Neural progenitor cell (in vitro differentiated cells): ENCODE results near the gene CAPN2. TPM values are rescaled to one million over a fixed set of nuclear protein-coding genes. Genes with fewer than 3 reads are reported as not detected.

Source experiments
- DNase-seq: peaks from one replicate; pipeline ENCODE4 v3.0.0-alpha.2; 2016; ENCODE audit warnings: low spot score
- H2AFZ ChIP-seq: fragments of 200-600 bp; sonication (generic); replicated peaks from 2 replicates; pipeline ENCODE4 v1.6.1; 2016; ENCODE audit warnings: antibody characterized with exemption
- H3F3A ChIP-seq: fragments of 200-600 bp; sonication (generic); 2 replicates; pipeline ENCODE4 v1.6.1; 2016; ENCODE audit warnings: antibody characterized with exemption, low read depth
- H3K27ac ChIP-seq: fragments of 200-600 bp; sonication (generic); 2 replicates; pipeline ENCODE4 v1.5.1; 2016; ENCODE audit warnings: mild to moderate bottlenecking
- H3K27me3 ChIP-seq: fragments of 200-600 bp; sonication (generic); 2 replicates; pipeline ENCODE4 v1.6.1; 2016; ENCODE audit warnings: mild to moderate bottlenecking, moderate library complexity
- H3K36me3 ChIP-seq: fragments of 200-600 bp; sonication (generic); 2 replicates; pipeline ENCODE4 v1.5.1; 2016
- H3K4me1 ChIP-seq: fragments of 200-600 bp; sonication (generic); 2 replicates; pipeline ENCODE4 v1.6.1; 2016; ENCODE audit warnings: mixed run types
- H3K4me2 ChIP-seq: fragments of 200-600 bp; sonication (generic); 2 replicates; pipeline ENCODE4 v1.6.1; 2016
- H3K4me3 ChIP-seq: fragments of 200-600 bp; sonication (generic); 2 replicates; pipeline ENCODE4 v1.5.1; 2016
- H3K79me2 ChIP-seq: fragments of 200-600 bp; sonication (generic); 2 replicates; pipeline ENCODE4 v1.6.1; 2016; ENCODE audit warnings: low read depth
- H3K9ac ChIP-seq: fragments of 200-600 bp; sonication (generic); 2 replicates; pipeline ENCODE4 v1.6.1; 2016
- H3K9me3 ChIP-seq: fragments of 200-600 bp; sonication (generic); 2 replicates; pipeline ENCODE4 v1.5.1; 2016; ENCODE audit warnings: low read depth
- H4K20me1 ChIP-seq: fragments of 200-600 bp; sonication (generic); 2 replicates; pipeline ENCODE4 v1.6.1; 2016; ENCODE audit warnings: low read depth
- H3K27ac Mint-ChIP-seq: 3 replicates; pipeline ENCODE4 v1.8.0; 2021; ENCODE audit warnings: mixed read lengths
- H3K27me3 Mint-ChIP-seq: 2 replicates; pipeline ENCODE4 v1.8.0; 2022; ENCODE audit warnings: low read depth, mild to moderate bottlenecking, inconsistent platforms, moderate library complexity, mixed read lengths; ENCODE audit not compliant: insufficient read depth
- H3K36me3 Mint-ChIP-seq: 3 replicates; pipeline ENCODE4 v1.8.0; 2021; ENCODE audit warnings: mixed read lengths
- H3K4me1 Mint-ChIP-seq: 3 replicates; pipeline ENCODE4 v1.8.0; 2021; ENCODE audit warnings: mixed read lengths
- H3K4me3 Mint-ChIP-seq: 3 replicates; pipeline ENCODE4 v1.8.0; 2021; ENCODE audit warnings: mild to moderate bottlenecking, moderate library complexity, mixed read lengths
- H3K9me3 Mint-ChIP-seq: 3 replicates; pipeline ENCODE4 v1.8.0; 2020; ENCODE audit warnings: mixed read lengths
- CTCF ChIP-seq: fragments of 200-600 bp; sonication (generic); IDR thresholded peaks from 2 replicates; pipeline ENCODE4 v1.5.1; 2017; ENCODE audit warnings: antibody characterized with exemption, mild to moderate bottlenecking
- EZH2 ChIP-seq: fragments of 200-600 bp; sonication (generic); IDR thresholded peaks from 2 replicates; pipeline ENCODE4 v1.6.1; 2017; ENCODE audit warnings: antibody characterized with exemption, mild to moderate bottlenecking, moderate library complexity
- EZH2phosphoT487 ChIP-seq: fragments of 200-600 bp; sonication (generic); IDR thresholded peaks from 2 replicates; pipeline ENCODE4 v1.6.1; 2017; ENCODE audit warnings: antibody characterized with exemption
- total RNA-seq: library from RNA; depleted of rRNA; stranded (reverse); fragments of >200 nt; gene quantifications from 2 replicates; pipeline ENCODE4 v1.2.3, GENCODE V29; 2015; ENCODE audit warnings: low replicate concordance

The CAPN2 gene
- total RNA-seq, 1 donor from 2014 or later: 61.7 TPM

- Mint-ChIP-seq H3K36me3 (peaks cover 19% of the 10 kb centered on the region), H3K4me1 (no peaks in the 10 kb centered on the region), H3K27me3 (peaks cover 6% of the 10 kb centered on the region), H3K9me3 (no peaks in the 10 kb centered on the region), H3K27ac (no peak overlapping the region), H3K4me3 (no peak overlapping the region)
- no peak overlapping the region for H3K27ac ChIP-seq
- H4K20me1 ChIP-seq: no peaks in the 10 kb centered on the region
- H3K36me3 ChIP-seq: no peaks in the 10 kb centered on the region
- H3K79me2 ChIP-seq: no peaks in the 10 kb centered on the region
- H2AFZ ChIP-seq: no peak overlapping the region
- H3K27me3 ChIP-seq: no peaks in the 10 kb centered on the region
- no peaks in the 10 kb centered on the region for H3K9me3 ChIP-seq
- H3K4me3 ChIP-seq: no peak overlapping the region
- no peak for DNase-seq
- no peaks in the 10 kb centered on the region for H3F3A ChIP-seq
- no peak overlapping the region for H3K4me2 ChIP-seq
- H3K9ac ChIP-seq: no peak overlapping the region
- no peak for TF ChIP-seq EZH2phosphoT487
- TF ChIP-seq CTCF: no peak
- no peak for TF ChIP-seq EZH2
- H3K4me1 ChIP-seq: no peaks in the 10 kb centered on the region
Measured at GRCh38 chr1:223758734-223759133, 46.4 kb downstream of the CAPN2 start.

GRCh38 chr1:223759273-223759672, 46.9 kb downstream of the CAPN2 start:
- TF ChIP-seq EZH2 (no peak), CTCF (peak; percentile 12), EZH2phosphoT487 (no peak)
- DNase-seq: peak; percentile 14
- H3K4me3 Mint-ChIP-seq: no peak overlapping the region
- H4K20me1 ChIP-seq: no peaks in the 10 kb centered on the region
- H3K9me3 ChIP-seq: no peaks in the 10 kb centered on the region
- H3K4me2 ChIP-seq: no peak overlapping the region
- no peak overlapping the region for H3K27ac Mint-ChIP-seq
- peaks cover 6% of the 10 kb centered on the region for H3K27me3 Mint-ChIP-seq
- H3K27me3 ChIP-seq: no peaks in the 10 kb centered on the region
- no peaks in the 10 kb centered on the region for H3K36me3 ChIP-seq
- no peaks in the 10 kb centered on the region for H3K4me1 ChIP-seq
- H3K4me1 Mint-ChIP-seq: no peaks in the 10 kb centered on the region
- H3K79me2 ChIP-seq: no peaks in the 10 kb centered on the region
- no peaks in the 10 kb centered on the region for H3K9me3 Mint-ChIP-seq
- H3K9ac ChIP-seq: no peak overlapping the region
- H2AFZ ChIP-seq: no peak overlapping the region
- H3K27ac ChIP-seq: no peak overlapping the region
- H3K4me3 ChIP-seq: no peak overlapping the region
- no peaks in the 10 kb centered on the region for H3F3A ChIP-seq
- H3K36me3 Mint-ChIP-seq: peaks cover 21% of the 10 kb centered on the region

GRCh38 chr1:223760833-223761232, 48.5 kb downstream of the CAPN2 start:
- TF ChIP-seq EZH2 (no peak), EZH2phosphoT487 (no peak)
- H3K27me3 Mint-ChIP-seq: peaks cover 6% of the 10 kb centered on the region
- Histone ChIP-seq H3K9me3 (no peaks in the 10 kb centered on the region), H3K4me3 (no peak overlapping the region), H3K27ac (no peak overlapping the region), H3K4me1 (peaks cover 7% of the 10 kb centered on the region), H3F3A (peaks cover 10% of the 10 kb centered on the region), H3K9ac (no peak overlapping the region), H3K36me3 (no peaks in the 10 kb centered on the region), H3K4me2 (no peak overlapping the region), H2AFZ (no peak overlapping the region), H4K20me1 (no peaks in the 10 kb centered on the region), H3K79me2 (no peaks in the 10 kb centered on the region), H3K27me3 (no peaks in the 10 kb centered on the region)
- H3K4me1 Mint-ChIP-seq: peaks cover 5% of the 10 kb centered on the region
- no peak overlapping the region for H3K27ac Mint-ChIP-seq
- DNase-seq: no peak
- no peak overlapping the region for H3K4me3 Mint-ChIP-seq
- no peaks in the 10 kb centered on the region for H3K9me3 Mint-ChIP-seq
- peaks cover 26% of the 10 kb centered on the region for H3K36me3 Mint-ChIP-seq

- Histone ChIP-seq H3K9me3 (no peaks in the 10 kb centered on the region), H4K20me1 (no peaks in the 10 kb centered on the region), H3F3A (peaks cover 10% of the 10 kb centered on the region), H3K4me1 (peaks cover 7% of the 10 kb centered on the region), H3K27me3 (no peaks in the 10 kb centered on the region), H3K9ac (no peak overlapping the region), H3K36me3 (no peaks in the 10 kb centered on the region), H3K27ac (no peak overlapping the region), H2AFZ (no peak overlapping the region), H3K79me2 (no peaks in the 10 kb centered on the region), H3K4me3 (no peak overlapping the region), H3K4me2 (no peak overlapping the region)
- TF ChIP-seq CTCF: no peak
- TF ChIP-seq EZH2: no peak
- TF ChIP-seq EZH2phosphoT487: no peak
- Mint-ChIP-seq H3K36me3 (peaks cover 26% of the 10 kb centered on the region), H3K4me3 (no peak overlapping the region), H3K9me3 (no peaks in the 10 kb centered on the region), H3K27ac (no peak overlapping the region), H3K27me3 (peaks cover 5% of the 10 kb centered on the region), H3K4me1 (peaks cover 5% of the 10 kb centered on the region)
- no peak for DNase-seq
Measured at GRCh38 chr1:223761411-223761810, 49.1 kb downstream of the CAPN2 start.
